ENCODE data around the gene SLC4A2.
A peak's percentile ranks its signal among the peaks of the same experiment; 100 is the strongest.
"Not testable (repeated sequence)": the region's sequence is repeated elsewhere in the genome, so short reads cannot be mapped to it uniquely, and the experiment has no call there.

The SLC4A2 gene, protein sequence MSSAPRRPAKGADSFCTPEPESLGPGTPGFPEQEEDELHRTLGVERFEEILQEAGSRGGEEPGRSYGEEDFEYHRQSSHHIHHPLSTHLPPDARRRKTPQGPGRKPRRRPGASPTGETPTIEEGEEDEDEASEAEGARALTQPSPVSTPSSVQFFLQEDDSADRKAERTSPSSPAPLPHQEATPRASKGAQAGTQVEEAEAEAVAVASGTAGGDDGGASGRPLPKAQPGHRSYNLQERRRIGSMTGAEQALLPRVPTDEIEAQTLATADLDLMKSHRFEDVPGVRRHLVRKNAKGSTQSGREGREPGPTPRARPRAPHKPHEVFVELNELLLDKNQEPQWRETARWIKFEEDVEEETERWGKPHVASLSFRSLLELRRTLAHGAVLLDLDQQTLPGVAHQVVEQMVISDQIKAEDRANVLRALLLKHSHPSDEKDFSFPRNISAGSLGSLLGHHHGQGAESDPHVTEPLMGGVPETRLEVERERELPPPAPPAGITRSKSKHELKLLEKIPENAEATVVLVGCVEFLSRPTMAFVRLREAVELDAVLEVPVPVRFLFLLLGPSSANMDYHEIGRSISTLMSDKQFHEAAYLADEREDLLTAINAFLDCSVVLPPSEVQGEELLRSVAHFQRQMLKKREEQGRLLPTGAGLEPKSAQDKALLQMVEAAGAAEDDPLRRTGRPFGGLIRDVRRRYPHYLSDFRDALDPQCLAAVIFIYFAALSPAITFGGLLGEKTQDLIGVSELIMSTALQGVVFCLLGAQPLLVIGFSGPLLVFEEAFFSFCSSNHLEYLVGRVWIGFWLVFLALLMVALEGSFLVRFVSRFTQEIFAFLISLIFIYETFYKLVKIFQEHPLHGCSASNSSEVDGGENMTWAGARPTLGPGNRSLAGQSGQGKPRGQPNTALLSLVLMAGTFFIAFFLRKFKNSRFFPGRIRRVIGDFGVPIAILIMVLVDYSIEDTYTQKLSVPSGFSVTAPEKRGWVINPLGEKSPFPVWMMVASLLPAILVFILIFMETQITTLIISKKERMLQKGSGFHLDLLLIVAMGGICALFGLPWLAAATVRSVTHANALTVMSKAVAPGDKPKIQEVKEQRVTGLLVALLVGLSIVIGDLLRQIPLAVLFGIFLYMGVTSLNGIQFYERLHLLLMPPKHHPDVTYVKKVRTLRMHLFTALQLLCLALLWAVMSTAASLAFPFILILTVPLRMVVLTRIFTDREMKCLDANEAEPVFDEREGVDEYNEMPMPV

GRCh38 chr7:151059367-151060112, at the start of gene SLC4A2:
TSS of gene SLC4A2 (plus strand) at chr7:151059589. CDS start at chr7:151061988, 2,399 bp downstream.
- TF ChIP-seq CTCF (IDR thresholded peaks at IDR 0.05; ENCODE audit: insufficient read depth, low read length, missing control alignments): peak; percentile 67

DNA sequence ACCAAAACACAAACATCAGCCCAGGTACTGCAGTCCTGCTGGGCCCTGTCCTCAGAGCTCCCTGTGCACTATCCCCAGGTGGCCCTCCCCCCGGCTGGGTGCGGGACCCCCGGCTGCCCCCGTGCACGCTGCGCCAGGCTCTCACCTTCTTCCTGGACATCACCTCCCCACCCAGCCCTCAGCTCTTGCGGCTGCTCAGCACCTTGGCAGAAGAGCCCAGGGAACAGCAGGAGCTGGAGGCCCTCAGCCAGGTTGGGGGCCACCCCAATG, 49.4 kb upstream of the SLC4A2 start:
- no peak for TF ChIP-seq CTCF (IDR thresholded peaks at IDR 0.05; ENCODE audit: insufficient read depth, low read length, missing control alignments)
- ChIA-PET POLR2A (interaction anchor here (0.6 kb wide), 1 partner anchor 14 kb away, joined by 3 read pairs; no protein-coding TSS in a partner anchor), CTCF (interaction anchor here (0.9 to 11.9 kb wide), 12 partner anchors 8 to 99 kb away, joined by 3 to 190 read pairs (median 8); partner anchors contain the start of genes ABCB8, ATG9B and SLC4A2)
- DNase-seq (ENCODE audit: low read depth, low spot score): no peak
- peak overlapping the region; percentile 49; the same call in 1 of the 2 replicates for H3K4me3 ChIP-seq (ENCODE audit: low read depth, low read length)

More at GRCh38 chr7:151059367-151060112, at the start of gene SLC4A2:
- POLR2A ChIA-PET: interaction anchor here (1.1 to 1.2 kb wide), 2 partner anchors 21 kb away, joined by 3 to 6 read pairs; partner anchors contain the start of gene FASTK
- peak within 1 kb of the TSS; percentile 75 for H3K4me3 ChIP-seq (ENCODE audit: low read depth, low read length)
- CTCF ChIA-PET: interaction anchor here (0.6 to 4.8 kb wide), 10 partner anchors 17 to 65 kb away, joined by 3 to 48 read pairs (median 4); no protein-coding TSS in a partner anchor
- DNase-seq (ENCODE audit: low read depth, low spot score): no peak

GRCh38 chr7:151010307-151011096, 48.9 kb upstream of the SLC4A2 start:
- no peak for DNase-seq (ENCODE audit: low read depth, low spot score)
- H3K4me3 ChIP-seq (ENCODE audit: low read depth, low read length): peak overlapping the region; percentile 49
- no peak for TF ChIP-seq CTCF (IDR thresholded peaks at IDR 0.05; ENCODE audit: insufficient read depth, low read length, missing control alignments)
- ChIA-PET CTCF (interaction anchor here (0.6 to 11.9 kb wide), 16 partner anchors 7 to 162 kb away, joined by 3 to 190 read pairs (median 4); partner anchors contain the start of genes ABCB8, ATG9B and TMUB1), POLR2A (interaction anchor here (0.6 kb wide), 1 partner anchor 13 kb away, joined by 3 read pairs; no protein-coding TSS in a partner anchor)

DNA sequence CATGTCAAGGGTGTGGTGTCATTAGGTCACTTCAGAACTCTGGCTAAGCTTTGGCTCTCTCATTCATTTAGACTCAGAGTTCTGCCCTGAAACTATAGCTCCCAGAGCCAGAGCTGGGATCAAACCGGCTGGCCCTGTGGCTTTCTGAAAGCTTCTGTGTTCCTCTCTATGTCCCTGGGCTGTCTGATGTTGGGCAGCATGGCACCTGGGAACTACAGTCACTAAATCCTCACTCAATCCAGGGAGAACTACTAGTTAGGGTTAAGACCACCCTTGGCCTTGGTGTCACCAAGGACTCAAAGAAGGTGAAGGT, 48.3 kb upstream of the SLC4A2 start:
- no peak for DNase-seq (ENCODE audit: low read depth, low spot score)
- no peak for TF ChIP-seq CTCF (IDR thresholded peaks at IDR 0.05; ENCODE audit: insufficient read depth, low read length, missing control alignments)
- peak overlapping the region; percentile 49; the same call in 1 of the 2 replicates for H3K4me3 ChIP-seq (ENCODE audit: low read depth, low read length)
- CTCF ChIA-PET: interaction anchor here (0.6 to 11.9 kb wide), 13 partner anchors 7 to 161 kb away, joined by 3 to 190 read pairs (median 4); partner anchors contain the start of genes ABCB8, ATG9B and TMUB1
- POLR2A ChIA-PET: no interaction called here

DNA sequence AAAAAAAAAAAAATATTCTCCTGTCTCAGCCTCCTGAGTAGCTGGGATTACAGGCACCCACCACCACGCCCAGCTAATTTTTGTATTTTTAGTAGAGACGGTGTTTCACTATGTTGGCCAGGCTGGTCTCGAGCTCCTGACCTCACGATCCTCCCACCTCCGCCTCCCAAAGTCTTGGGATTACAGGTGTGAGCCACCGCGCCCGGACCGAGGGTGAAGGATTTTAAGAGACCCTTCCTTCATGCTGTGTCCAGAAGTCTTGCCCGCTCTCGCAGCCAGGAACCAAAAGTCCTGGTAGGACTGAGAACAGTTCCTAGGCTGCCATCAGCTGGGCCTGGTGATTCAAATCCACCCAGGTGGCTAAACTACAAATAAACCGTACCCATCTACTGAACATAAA, 47.8 kb upstream of the SLC4A2 start:
- POLR2A ChIA-PET: not testable (repeated sequence)
- CTCF ChIA-PET: interaction anchor here (0.6 to 11.9 kb wide), 11 partner anchors 11 to 161 kb away, joined by 3 to 190 read pairs (median 4); partner anchors contain the start of genes ABCB8, ATG9B and TMUB1

More for the DNA sequence above, 47.8 kb upstream of the SLC4A2 start:
- not testable (repeated sequence) for H3K4me3 ChIP-seq (ENCODE audit: low read depth, low read length); DNase-seq (ENCODE audit: low read depth, low spot score)
